ENCODE results near the gene CDH23.

- TF ChIP-seq GLIS3 (CRISPR knock-in tag; IDR thresholded peaks at IDR 0.05) (no peak), CREB5 (CRISPR knock-in tag; IDR thresholded peaks at IDR 0.05; ENCODE audit: low read depth) (no peak), TOX (CRISPR knock-in tag; IDR thresholded peaks at IDR 0.05; ENCODE audit: borderline replicate concordance) (no peak), PPARA (CRISPR knock-in tag; IDR thresholded peaks at IDR 0.05; ENCODE audit: borderline replicate concordance) (no peak), POU6F1 (CRISPR knock-in tag; IDR thresholded peaks at IDR 0.05; ENCODE audit: borderline replicate concordance, low read depth) (no peak), RARB (CRISPR knock-in tag; IDR thresholded peaks at IDR 0.05) (no peak), ZFP3 (CRISPR knock-in tag; IDR thresholded peaks at IDR 0.05) (no peak), ESRRG (CRISPR knock-in tag; IDR thresholded peaks at IDR 0.05) (no peak), TCF4 (CRISPR knock-in tag; IDR thresholded peaks at IDR 0.05; ENCODE audit: borderline replicate concordance) (no peak), ZNF70 (CRISPR knock-in tag; IDR thresholded peaks at IDR 0.05) (no peak), OSR1 (CRISPR knock-in tag; IDR thresholded peaks at IDR 0.05) (no peak), BACH2 (CRISPR knock-in tag; IDR thresholded peaks at IDR 0.05; ENCODE audit: borderline replicate concordance) (no peak)
- TF ChIP-seq, protein P1, sequence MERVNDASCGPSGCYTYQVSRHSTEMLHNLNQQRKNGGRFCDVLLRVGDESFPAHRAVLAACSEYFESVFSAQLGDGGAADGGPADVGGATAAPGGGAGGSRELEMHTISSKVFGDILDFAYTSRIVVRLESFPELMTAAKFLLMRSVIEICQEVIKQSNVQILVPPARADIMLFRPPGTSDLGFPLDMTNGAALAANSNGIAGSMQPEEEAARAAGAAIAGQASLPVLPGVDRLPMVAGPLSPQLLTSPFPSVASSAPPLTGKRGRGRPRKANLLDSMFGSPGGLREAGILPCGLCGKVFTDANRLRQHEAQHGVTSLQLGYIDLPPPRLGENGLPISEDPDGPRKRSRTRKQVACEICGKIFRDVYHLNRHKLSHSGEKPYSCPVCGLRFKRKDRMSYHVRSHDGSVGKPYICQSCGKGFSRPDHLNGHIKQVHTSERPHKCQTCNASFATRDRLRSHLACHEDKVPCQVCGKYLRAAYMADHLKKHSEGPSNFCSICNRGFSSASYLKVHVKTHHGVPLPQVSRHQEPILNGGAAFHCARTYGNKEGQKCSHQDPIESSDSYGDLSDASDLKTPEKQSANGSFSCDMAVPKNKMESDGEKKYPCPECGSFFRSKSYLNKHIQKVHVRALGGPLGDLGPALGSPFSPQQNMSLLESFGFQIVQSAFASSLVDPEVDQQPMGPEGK (CRISPR knock-in tag; IDR thresholded peaks at IDR 0.05; ENCODE audit: borderline replicate concordance) = no peak
Measured at GRCh38 chr10:71842422-71842821, 445.7 kb downstream of the CDH23 start.
